K562 (cell line): ENCODE data around the gene AFAP1. TPM values are rescaled to one million over a fixed set of nuclear protein-coding genes. Genes with fewer than 3 reads are reported as not detected.

Experiments used
- ATAC-seq: fragments of 200-7000 bp; cut with Tn5 transposase; 3 replicates; pipeline ENCODE4 v1.9.1; 2020; ENCODE audit warnings: moderate library complexity
- BruUV-seq: library from RNA; stranded (reverse); fragments of 400-500 nt; replicated peaks from 2 replicates; lab custom pipeline; 2021; lab: Mats Ljungman, UMichigan
- CTCF ChIA-PET: fragments of 300-600 bp; formaldehyde crosslinking; extraction: SDS; loops from one replicate; lab custom pipeline; 2021; ENCODE audit warnings: low intra/inter-chr PET ratio; lab: Yijun Ruan, JAX
- POLR2A ChIA-PET: fragments of 300-600, 350-650 bp; sonication (Branson Sonifier 250); formaldehyde crosslinking; extraction: SDS; loops from one replicate; lab custom pipeline; 2021; ENCODE audit warnings: antibody characterized with exemption, inconsistent platforms; lab: Yijun Ruan, JAX
- DNase-seq, 4 experiments: peaks; one replicate each; pipeline versions ENCODE4 v3.0.0 to v3.0.0-alpha.2; 2011 to 2018; ENCODE audit warnings: low spot score in 3 of 4, mixed read lengths in 3 of 4; ENCODE audit errors: extremely low read depth in 1 of 4
- FAIRE-seq: peaks from 2 replicates; lab custom pipeline; 2011; peaks lifted over from hg19 to GRCh38; lab: Jason Lieb, UNC
- H2AFZ ChIP-seq: 2 replicates; pipeline ENCODE4 v1.6.0; 2011; ENCODE audit warnings: low read depth, low read length, control low read depth, inconsistent platforms
- H3K27ac ChIP-seq: fragments of 200-600 bp; 3 replicates; pipeline ENCODE4 v1.8.0; 2011; ENCODE audit warnings: low read depth, mild to moderate bottlenecking, control low read depth, inconsistent platforms, low read length, moderate library complexity, mixed read lengths; ENCODE audit errors: extremely low read depth
- H3K27me3 ChIP-seq, 2 experiments: fragments of 300-600 bp in 1 of 2; 2 replicates in 1 of 2; 3 replicates in 1 of 2; pipeline versions ENCODE4 v1.6.0 to v1.8.0; 2011; ENCODE audit warnings: inconsistent platforms in 2 of 2, low read length in 2 of 2, mild to moderate bottlenecking in 1 of 2, mixed read lengths in 1 of 2, moderate library complexity in 1 of 2; ENCODE audit not compliant: control insufficient read depth in 2 of 2, insufficient read depth in 2 of 2
- H3K36me3 ChIP-seq: fragments of 300-600 bp; 3 replicates; pipeline ENCODE4 v1.8.0; 2011; ENCODE audit warnings: mild to moderate bottlenecking, low read length, inconsistent platforms; ENCODE audit not compliant: control insufficient read depth, insufficient read depth
- H3K4me1 ChIP-seq, 2 experiments: fragments of 200-600 bp in 1 of 2; replicated peaks in 1 of 2; 2 replicates in 1 of 2; 3 replicates in 1 of 2; pipeline versions ENCODE4 v1.5.1 to v1.8.0; 2011; ENCODE audit warnings: inconsistent platforms in 2 of 2, low read length in 2 of 2, mild to moderate bottlenecking in 1 of 2, mixed read lengths in 1 of 2, moderate library complexity in 1 of 2; ENCODE audit not compliant: control insufficient read depth in 2 of 2, insufficient read depth in 2 of 2
- H3K4me2 ChIP-seq: 2 replicates; pipeline ENCODE4 v1.6.1; 2011; ENCODE audit warnings: low read length, control low read depth, inconsistent platforms, mixed read lengths; ENCODE audit not compliant: insufficient read depth
- H3K4me3 ChIP-seq: fragments of 200-600 bp; sonication (generic), shearing (Covaris generic); 2 replicates; pipeline ENCODE4 v1.5.1; 2016; ENCODE audit warnings: control low read depth, inconsistent platforms
- H3K79me2 ChIP-seq: fragments of 200-600 bp; 3 replicates; pipeline ENCODE4 v1.8.0; 2011; ENCODE audit warnings: low read length, inconsistent platforms; ENCODE audit not compliant: control insufficient read depth, insufficient read depth
- H3K9ac ChIP-seq, 2 experiments: 2 replicates each; pipeline versions ENCODE4 v1.6.0 to v1.6.1; 2011; ENCODE audit warnings: low read depth in 2 of 2, low read length in 2 of 2, control low read depth in 1 of 2, inconsistent platforms in 1 of 2, mild to moderate bottlenecking in 1 of 2, mixed read lengths in 1 of 2; ENCODE audit not compliant: insufficient read depth in 1 of 2
- H3K9me1 ChIP-seq: one replicate; pipeline ENCODE4 v1.6.0; 2011; ENCODE audit warnings: inconsistent platforms, mild to moderate bottlenecking, low read length, moderate library complexity; ENCODE audit not compliant: control insufficient read depth, insufficient read depth
- H3K9me3 ChIP-seq: replicated peaks from 2 replicates; pipeline ENCODE4 v1.5.1; 2011; ENCODE audit warnings: low read depth, low read length, inconsistent platforms; ENCODE audit not compliant: control insufficient read depth, insufficient read depth
- H4K20me1 ChIP-seq: replicated peaks from 2 replicates; pipeline ENCODE4 v1.6.1; 2011; ENCODE audit warnings: low read length, inconsistent platforms, mixed read lengths; ENCODE audit not compliant: control insufficient read depth, insufficient read depth
- ARHGAP35 ChIP-seq: fragments of 450-650 bp; IDR thresholded peaks from 2 replicates; pipeline ENCODE4 v1.6.1; 2018; ENCODE audit not compliant: partially characterized antibody
- BCL6 ChIP-seq: fragments of 250-450 bp; sonication (Bioruptor Pico); IDR thresholded peaks from 2 replicates; pipeline ENCODE4 v1.4.0; 2020
- ETS2 ChIP-seq: IDR thresholded peaks from 2 replicates; pipeline ENCODE4 v1.6.1; 2016; ENCODE audit warnings: borderline replicate concordance, missing genetic modification characterization, mild to moderate bottlenecking, moderate library complexity, missing compliant biosample characterization; ENCODE audit not compliant: poor library complexity, severe bottlenecking
- NR4A1 ChIP-seq, 2 experiments: fragments of 250-450 bp in 1 of 2; fragments of 450-650 bp in 1 of 2; sonication (Bioruptor Pico) in 1 of 2; IDR thresholded peaks; 2 replicates each; pipeline versions ENCODE4 v1.4.0 to v1.6.1; 2016 to 2020; ENCODE audit warnings: mild to moderate bottlenecking in 2 of 2, missing compliant biosample characterization in 1 of 2, missing genetic modification characterization in 1 of 2, moderate library complexity in 1 of 2
- SUPT5H ChIP-seq: fragments of 450-650 bp; IDR thresholded peaks from 2 replicates; pipeline ENCODE4 v1.6.1; 2016
- ZBED1 ChIP-seq: IDR thresholded peaks from 2 replicates; pipeline ENCODE4 v1.6.1; 2014
- ZNF263 ChIP-seq: sonication (generic); formaldehyde crosslinking; IDR thresholded peaks from 2 replicates; pipeline ENCODE4 v1.8.0; 2022; ENCODE audit warnings: mild to moderate bottlenecking, missing genetic modification reagents, borderline replicate concordance
- WGBS: fragments of 100-300 bp; shearing (Covaris generic); methylation state at CpG from one replicate; pipeline ENCODE4 v1.1.6; 2016; ENCODE audit warnings: low coverage, mixed read lengths; ENCODE audit not compliant: insufficient coverage; ENCODE audit errors: missing lambda C conversion rate; 5-methylcytosine and 5-hydroxymethylcytosine counted together
- in situ Hi-C: fragments of 300-500 bp; cut with MboI; formaldehyde crosslinking; loops from 4 replicates; pipeline ENCODE4 v1.15.0; 2018; ENCODE audit warnings: inconsistent platforms, mixed read lengths
- intact Hi-C: fragments of 100-400 bp; cut with micrococcal nuclease; formaldehyde crosslinking; loops from 2 replicates; pipeline ENCODE4 v1.14.2; 2022
- polyA plus RNA-seq, 8 experiments: library from polyadenylated mRNA; depleted of rRNA in 4 of 8; stranded (reverse) in 5 of 8; unstranded in 3 of 8; fragments of >200 nt; fragmentation: Nextera tagmentation in 2 of 8; fragmentation: Illumina TruSeq in 1 of 8; extraction: Ambion mirVana in 2 of 8; extraction: Trizol in 1 of 8; gene quantifications; 2 replicates each; pipeline versions ENCODE4 v1.2.1 to v1.2.3, GENCODE V29; 2011 to 2014; ENCODE audit warnings: inconsistent platforms in 1 of 8, missing spikeins in 1 of 8
- total RNA-seq, 7 experiments: library from RNA; depleted of rRNA in 6 of 7; stranded (reverse); fragments of >200 nt in 6 of 7; fragmentation: Illumina TruSeq in 2 of 7; extraction: Trizol in 2 of 7; gene quantifications; 2 replicates each; pipeline versions ENCODE4 v1.2.1 to v1.2.3, GENCODE V29; 2011 to 2021; ENCODE audit warnings: low replicate concordance in 1 of 7

The AFAP1 gene
- total and polyA plus RNA-seq, 9 of the 15 experiments (the other 6 are each of a cell fraction or from before 2014, with no cell fraction given) = 0.07 to 0.42 (median 0.12) TPM; not detected in 1

DNA sequence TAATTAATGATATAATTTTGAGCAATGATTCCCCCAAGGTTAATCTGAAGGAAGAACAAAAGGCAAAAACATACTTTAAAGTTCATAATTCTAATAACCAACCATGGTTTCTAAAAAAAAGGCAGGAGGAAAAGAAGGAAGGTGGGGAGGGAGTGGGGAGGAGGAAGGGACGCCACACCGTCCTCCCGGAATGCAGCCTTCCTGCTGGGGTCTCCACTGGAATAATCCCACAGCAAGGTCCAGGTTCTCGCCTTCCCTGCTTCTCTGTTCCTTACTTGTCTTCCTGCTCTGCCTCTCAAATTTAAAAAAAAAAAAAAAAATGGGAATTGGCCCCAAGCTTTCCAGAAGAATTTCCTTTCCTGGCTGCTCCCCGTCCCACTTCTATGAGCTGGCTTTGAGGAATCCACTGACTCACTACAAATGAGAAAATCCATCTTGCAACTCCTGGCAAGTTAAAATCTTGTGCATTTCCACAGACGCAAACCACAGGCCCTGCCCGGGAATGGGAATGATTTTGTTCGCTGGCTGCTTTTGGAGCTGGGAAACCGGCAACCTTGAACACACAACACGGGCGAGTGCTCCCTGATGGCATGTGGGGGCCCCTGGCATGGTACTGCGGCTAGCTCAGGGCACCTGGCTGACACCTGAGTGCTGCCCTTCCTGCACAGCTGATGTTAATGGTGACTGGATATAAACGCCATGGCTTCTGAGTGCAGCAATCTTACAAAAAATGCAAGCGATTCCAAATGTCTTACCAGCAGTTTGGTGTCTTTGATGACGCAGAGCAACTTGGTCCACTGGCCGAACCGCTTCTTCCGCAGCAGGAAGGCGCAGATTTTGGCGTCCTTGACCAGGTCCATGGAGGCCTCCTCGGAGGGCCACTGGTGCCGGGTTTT is 97.0 kb downstream of the AFAP1 start:
- Histone ChIP-seq H3K4me1 (peaks cover 3 to 6% of the 10 kb centered on the region in 2 experiments; a peak in 3 of 5 replicates), H2AFZ (no peak overlapping the region), H3K27me3 (peaks cover 3 to 38% of the 10 kb centered on the region in 2 experiments; a peak in 4 of 5 replicates), H3K36me3 (no peaks in the 10 kb centered on the region), H3K27ac (no peak overlapping the region), H3K9ac (no peak overlapping the region), H3K79me2 (no peaks in the 10 kb centered on the region), H4K20me1 (no peaks in the 10 kb centered on the region), H3K4me2 (no peak overlapping the region), H3K9me1 (no peaks in the 10 kb centered on the region), H3K4me3 (no peak overlapping the region), H3K9me3 (no peaks in the 10 kb centered on the region)
- WGBS = 7% methylated on average over 18 of the region's 22 CpGs
- intact Hi-C loops = loop anchor here (5.0 kb wide), 1 partner anchor 40 kb away; no protein-coding TSS in a partner anchor
- in situ Hi-C loops = no loop called here
- ATAC-seq = no peak
- DNase-seq = no peak
- CTCF ChIA-PET = no interaction called here
- no TSS peak for BruUV-seq
- TF ChIP-seq ETS2 (tag) = no peak
- no peak for TF ChIP-seq NR4A1 (CRISPR knock-in tag; IDR thresholded peaks at IDR 0.05)
- no peak for TF ChIP-seq NR4A1 (tag; IDR thresholded peaks at IDR 0.05)
- no peak for TF ChIP-seq ZBED1
- TF ChIP-seq BCL6 (CRISPR knock-in tag) = no peak
- TF ChIP-seq ARHGAP35 = no peak
- no peak for TF ChIP-seq SUPT5H
- TF ChIP-seq ZNF263 (CRISPR knock-in tag) = peak; percentile 56
- TF ChIP-seq, all 486 proteins: peak for 1
- POLR2A ChIA-PET = interaction anchor here (0.7 kb wide), 1 partner anchor 36 kb away, joined by 3 read pairs; no protein-coding TSS in a partner anchor
- no peak for FAIRE-seq
